ENCODE measurements around the gene HSBP1.

Gene HSBP1

GRCh38 chr16:83785455-83785854, 22.3 kb upstream of the HSBP1 start:
- WGBS, 2 experiments (ENCODE audit: insufficient coverage in 2 of 2), result 80 to 91% methylated on average over 2 of the region's 2 CpGs
- Histone ChIP-seq H3K36me3 (ENCODE audit: control insufficient read depth, insufficient read depth, low read length) (peaks cover 3% of the 10 kb centered on the region), H3K4me3 (ENCODE audit: extremely low read depth, insufficient read depth, low read length, poor library complexity, severe bottlenecking) (no peak overlapping the region), H3K4me1 (ENCODE audit: control insufficient read depth, insufficient read depth, low read length, poor library complexity, severe bottlenecking) (no peaks in the 10 kb centered on the region), H3K9me3 (ENCODE audit: control insufficient read depth, low read length) (no peaks in the 10 kb centered on the region), H3K27ac (ENCODE audit: low read depth, low read length, severe bottlenecking) (no peak overlapping the region)

- WGBS, 2 experiments (ENCODE audit: insufficient coverage in 2 of 2), result 96 to 98% methylated on average over 4 to 5 of the region's 8 CpGs
- H3K4me1 ChIP-seq (ENCODE audit: control insufficient read depth, insufficient read depth, low read length, poor library complexity, severe bottlenecking), result no peaks in the 10 kb centered on the region
- H3K36me3 ChIP-seq (ENCODE audit: control insufficient read depth, insufficient read depth, low read length), result peaks cover 3% of the 10 kb centered on the region
- no peak overlapping the region for H3K27ac ChIP-seq (ENCODE audit: low read depth, low read length, severe bottlenecking)
- no peak overlapping the region for H3K4me3 ChIP-seq (ENCODE audit: extremely low read depth, insufficient read depth, low read length, poor library complexity, severe bottlenecking)
- no peaks in the 10 kb centered on the region for H3K9me3 ChIP-seq (ENCODE audit: control insufficient read depth, low read length)
Measured at GRCh38 chr16:83789642-83790401, 18.0 kb upstream of the HSBP1 start.

- Histone ChIP-seq H3K9me3 (ENCODE audit: control insufficient read depth, low read length) (no peaks in the 10 kb centered on the region), H3K36me3 (ENCODE audit: control insufficient read depth, insufficient read depth, low read length) (peaks cover 3% of the 10 kb centered on the region), H3K27ac (ENCODE audit: low read depth, low read length, severe bottlenecking) (no peak overlapping the region), H3K4me1 (ENCODE audit: control insufficient read depth, insufficient read depth, low read length, poor library complexity, severe bottlenecking) (no peaks in the 10 kb centered on the region), H3K4me3 (ENCODE audit: extremely low read depth, insufficient read depth, low read length, poor library complexity, severe bottlenecking) (no peak overlapping the region)
- 96 to 97% methylated on average over 8 to 9 of the region's 10 CpGs for WGBS, 2 experiments (ENCODE audit: insufficient coverage in 2 of 2)
Measured at GRCh38 chr16:83791916-83792315, 15.9 kb upstream of the HSBP1 start.

DNA sequence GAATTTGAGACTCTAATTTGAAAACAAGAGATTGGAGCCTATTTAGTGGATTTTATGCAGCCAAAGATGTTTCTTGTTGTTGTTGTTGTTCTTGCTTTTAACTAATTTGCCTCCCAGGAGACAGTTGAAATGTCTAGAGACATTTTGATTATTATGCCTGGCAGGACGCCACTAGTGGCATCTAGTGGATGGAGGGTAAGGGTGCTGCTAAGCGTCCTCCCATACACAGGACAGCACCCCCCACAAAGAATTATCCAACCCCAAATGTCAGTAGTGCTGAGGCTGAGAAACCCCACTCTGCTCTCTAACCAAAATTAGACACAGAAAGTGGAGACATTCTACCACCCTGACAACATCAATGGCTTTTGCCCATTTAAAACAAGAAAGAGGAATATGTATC, 15.4 kb upstream of the HSBP1 start:
- no CpG with 5 or more reads among the region's 2 CpGs for WGBS, 2 experiments (ENCODE audit: insufficient coverage in 2 of 2)
- Histone ChIP-seq H3K4me3 (ENCODE audit: extremely low read depth, insufficient read depth, low read length, poor library complexity, severe bottlenecking) (no peak overlapping the region), H3K9me3 (ENCODE audit: control insufficient read depth, low read length) (no peaks in the 10 kb centered on the region), H3K27ac (ENCODE audit: low read depth, low read length, severe bottlenecking) (no peak overlapping the region), H3K4me1 (ENCODE audit: control insufficient read depth, insufficient read depth, low read length, poor library complexity, severe bottlenecking) (no peaks in the 10 kb centered on the region), H3K36me3 (ENCODE audit: control insufficient read depth, insufficient read depth, low read length) (peaks cover 3% of the 10 kb centered on the region)

GRCh38 chr16:83793179-83793578, 14.6 kb upstream of the HSBP1 start:
- no peak overlapping the region for H3K27ac ChIP-seq (ENCODE audit: low read depth, low read length, severe bottlenecking)
- WGBS, 2 experiments (ENCODE audit: insufficient coverage in 2 of 2), result 84 to 87% methylated on average over 7 to 9 of the region's 9 CpGs
- peaks cover 3% of the 10 kb centered on the region for H3K36me3 ChIP-seq (ENCODE audit: control insufficient read depth, insufficient read depth, low read length)
- no peak overlapping the region for H3K4me3 ChIP-seq (ENCODE audit: extremely low read depth, insufficient read depth, low read length, poor library complexity, severe bottlenecking)
- H3K4me1 ChIP-seq (ENCODE audit: control insufficient read depth, insufficient read depth, low read length, poor library complexity, severe bottlenecking), result no peaks in the 10 kb centered on the region
- no peaks in the 10 kb centered on the region for H3K9me3 ChIP-seq (ENCODE audit: control insufficient read depth, low read length)

GRCh38 chr16:83794860-83795554, 12.8 kb upstream of the HSBP1 start:
- 72 to 83% methylated on average over 6 to 8 of the region's 10 CpGs for WGBS, 2 experiments (ENCODE audit: insufficient coverage in 2 of 2)
- no peak overlapping the region for H3K4me3 ChIP-seq (ENCODE audit: extremely low read depth, insufficient read depth, low read length, poor library complexity, severe bottlenecking)
- no peak overlapping the region for H3K27ac ChIP-seq (ENCODE audit: low read depth, low read length, severe bottlenecking)

GRCh38 chr16:83797013-83797412, 10.8 kb upstream of the HSBP1 start:
- Histone ChIP-seq H3K36me3 (ENCODE audit: control insufficient read depth, insufficient read depth, low read length) (no peaks in the 10 kb centered on the region), H3K4me1 (ENCODE audit: control insufficient read depth, insufficient read depth, low read length, poor library complexity, severe bottlenecking) (peaks cover 4% of the 10 kb centered on the region), H3K27ac (ENCODE audit: low read depth, low read length, severe bottlenecking) (no peak overlapping the region), H3K4me3 (ENCODE audit: extremely low read depth, insufficient read depth, low read length, poor library complexity, severe bottlenecking) (no peak overlapping the region), H3K9me3 (ENCODE audit: control insufficient read depth, low read length) (no peaks in the 10 kb centered on the region)
- WGBS, 2 experiments (ENCODE audit: insufficient coverage in 2 of 2), result 86 to 90% methylated on average over 7 to 8 of the region's 9 CpGs

More at GRCh38 chr16:83794860-83795554, 12.8 kb upstream of the HSBP1 start:
- Histone ChIP-seq H3K9me3 (ENCODE audit: control insufficient read depth, low read length) (no peaks in the 10 kb centered on the region), H3K4me1 (ENCODE audit: control insufficient read depth, insufficient read depth, low read length, poor library complexity, severe bottlenecking) (no peaks in the 10 kb centered on the region), H3K36me3 (ENCODE audit: control insufficient read depth, insufficient read depth, low read length) (no peaks in the 10 kb centered on the region)

GRCh38 chr16:83799336-83799735, 8.4 kb upstream of the HSBP1 start:
- Histone ChIP-seq H3K27ac (ENCODE audit: low read depth, low read length, severe bottlenecking) (no peak overlapping the region), H3K4me3 (ENCODE audit: extremely low read depth, insufficient read depth, low read length, poor library complexity, severe bottlenecking) (no peak overlapping the region), H3K9me3 (ENCODE audit: control insufficient read depth, low read length) (no peaks in the 10 kb centered on the region), H3K4me1 (ENCODE audit: control insufficient read depth, insufficient read depth, low read length, poor library complexity, severe bottlenecking) (peaks cover 5% of the 10 kb centered on the region), H3K36me3 (ENCODE audit: control insufficient read depth, insufficient read depth, low read length) (no peaks in the 10 kb centered on the region)
- WGBS, 2 experiments (ENCODE audit: insufficient coverage in 2 of 2), result no CpG with 5 or more reads among the region's 1 CpG

DNA sequence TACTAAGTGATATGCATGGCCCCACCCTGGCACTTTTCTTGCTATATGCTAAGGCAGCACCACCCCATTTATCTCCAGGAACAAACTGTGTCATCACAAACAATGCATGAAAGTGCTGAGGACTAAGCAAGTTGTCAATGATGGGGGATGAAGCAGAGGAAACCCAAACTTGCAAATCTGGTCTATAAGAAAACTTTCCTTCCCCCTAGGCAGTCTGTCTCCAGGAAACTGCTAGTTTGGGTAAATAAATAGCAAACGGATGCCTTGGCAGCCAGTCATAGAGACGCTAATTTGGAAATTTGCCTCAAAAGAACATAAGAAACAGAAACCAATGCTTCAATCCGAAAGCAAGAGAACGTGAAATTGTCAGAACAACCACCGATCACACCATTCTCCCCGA, 5.6 kb upstream of the HSBP1 start:
- 50% methylated on average over 1 of the region's 6 CpGs; no CpG with 5 or more reads in 1 of the 2 experiments for WGBS, 2 experiments (ENCODE audit: insufficient coverage in 2 of 2)
- H3K36me3 ChIP-seq (ENCODE audit: control insufficient read depth, insufficient read depth, low read length), result no peaks in the 10 kb centered on the region
- H3K4me1 ChIP-seq (ENCODE audit: control insufficient read depth, insufficient read depth, low read length, poor library complexity, severe bottlenecking), result peaks cover 5% of the 10 kb centered on the region
- no peak overlapping the region for H3K4me3 ChIP-seq (ENCODE audit: extremely low read depth, insufficient read depth, low read length, poor library complexity, severe bottlenecking)
- H3K27ac ChIP-seq (ENCODE audit: low read depth, low read length, severe bottlenecking), result peak overlapping the region; percentile 71
- H3K9me3 ChIP-seq (ENCODE audit: control insufficient read depth, low read length), result no peaks in the 10 kb centered on the region

DNA sequence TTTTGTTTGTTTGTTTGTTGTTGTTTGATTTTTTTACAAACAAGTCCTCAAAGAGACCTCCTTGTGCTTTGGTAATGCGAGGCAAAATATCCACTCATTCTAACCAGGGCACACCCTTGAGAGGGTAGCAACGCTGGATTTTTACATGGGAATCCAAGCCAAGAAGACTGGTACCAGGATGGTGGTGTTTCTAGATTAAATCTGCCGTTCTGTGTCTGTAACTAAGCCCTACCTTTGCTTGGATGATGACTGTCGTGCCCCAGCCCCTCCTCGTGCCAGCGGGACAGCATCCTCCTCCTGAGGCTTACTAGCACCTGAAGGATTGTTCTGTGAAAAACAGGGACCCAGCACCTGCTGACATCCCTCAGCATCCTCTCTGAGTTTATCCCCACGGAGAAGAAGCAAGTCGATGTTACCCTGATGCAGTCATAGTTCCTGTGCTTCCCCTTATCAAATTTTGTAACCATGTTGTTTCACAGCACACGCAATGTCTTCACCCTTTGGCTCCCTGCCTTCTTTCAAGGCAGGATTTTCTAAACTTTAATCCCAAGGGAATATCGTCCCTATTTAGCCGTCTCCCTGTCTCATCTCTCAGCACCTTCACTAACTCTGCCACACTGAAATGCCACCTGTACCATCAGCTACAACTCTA, 5.1 kb upstream of the HSBP1 start:
- Histone ChIP-seq H3K4me1 (ENCODE audit: control insufficient read depth, insufficient read depth, low read length, poor library complexity, severe bottlenecking) (peaks cover 5% of the 10 kb centered on the region), H3K4me3 (ENCODE audit: extremely low read depth, insufficient read depth, low read length, poor library complexity, severe bottlenecking) (no peak overlapping the region), H3K27ac (ENCODE audit: low read depth, low read length, severe bottlenecking) (peak overlapping the region; percentile 71), H3K36me3 (ENCODE audit: control insufficient read depth, insufficient read depth, low read length) (no peaks in the 10 kb centered on the region), H3K9me3 (ENCODE audit: control insufficient read depth, low read length) (no peaks in the 10 kb centered on the region)
- WGBS, 2 experiments (ENCODE audit: insufficient coverage in 2 of 2), result 64 to 80% methylated on average over 8 of the region's 11 CpGs
